ENCODE measurements around the gene CIRBP.
A peak's percentile ranks its signal among the peaks of the same experiment; 100 is the strongest.

Gene CIRBP

GRCh38 chr19:1322198-1322981 is 53.3 kb downstream of the CIRBP start:
- H3K27me3 Mint-ChIP-seq: peaks cover 26% of the 10 kb centered on the region
- peaks cover 5% of the 10 kb centered on the region for H3K4me1 Mint-ChIP-seq
- DNase-seq (ENCODE audit: low spot score in 2 of 2) (no peak), ATAC-seq (ENCODE audit: low read depth) (no peak)
- peaks cover 5% of the 10 kb centered on the region for H3K36me3 Mint-ChIP-seq
- no peaks in the 10 kb centered on the region for H3K9me3 Mint-ChIP-seq
- H3K27ac Mint-ChIP-seq: peak overlapping the region; percentile 33
- no peak overlapping the region for H3K4me3 Mint-ChIP-seq

- Mint-ChIP-seq H3K27me3 (peaks cover 22% of the 10 kb centered on the region), H3K9me3 (no peaks in the 10 kb centered on the region), H3K27ac (no peak overlapping the region), H3K4me1 (peaks cover 5% of the 10 kb centered on the region), H3K36me3 (peaks cover 5% of the 10 kb centered on the region), H3K4me3 (no peak overlapping the region)
- ATAC-seq (ENCODE audit: low read depth): no peak
- DNase-seq (ENCODE audit: low spot score in 2 of 2): no peak
These were observed 55.2 kb downstream of the CIRBP start for GRCh38 chr19:1324249-1324805.

Measured in memory B cell (primary cell).